ENCODE measurements around the gene MEPCE. TPM values are rescaled to one million over a fixed set of nuclear protein-coding genes. Genes with fewer than 3 reads are reported as not detected.

MEPCE gene
- total and polyA plus RNA-seq, 2 experiments from 2014 or later = 10.0 to 32.6 TPM

DNA sequence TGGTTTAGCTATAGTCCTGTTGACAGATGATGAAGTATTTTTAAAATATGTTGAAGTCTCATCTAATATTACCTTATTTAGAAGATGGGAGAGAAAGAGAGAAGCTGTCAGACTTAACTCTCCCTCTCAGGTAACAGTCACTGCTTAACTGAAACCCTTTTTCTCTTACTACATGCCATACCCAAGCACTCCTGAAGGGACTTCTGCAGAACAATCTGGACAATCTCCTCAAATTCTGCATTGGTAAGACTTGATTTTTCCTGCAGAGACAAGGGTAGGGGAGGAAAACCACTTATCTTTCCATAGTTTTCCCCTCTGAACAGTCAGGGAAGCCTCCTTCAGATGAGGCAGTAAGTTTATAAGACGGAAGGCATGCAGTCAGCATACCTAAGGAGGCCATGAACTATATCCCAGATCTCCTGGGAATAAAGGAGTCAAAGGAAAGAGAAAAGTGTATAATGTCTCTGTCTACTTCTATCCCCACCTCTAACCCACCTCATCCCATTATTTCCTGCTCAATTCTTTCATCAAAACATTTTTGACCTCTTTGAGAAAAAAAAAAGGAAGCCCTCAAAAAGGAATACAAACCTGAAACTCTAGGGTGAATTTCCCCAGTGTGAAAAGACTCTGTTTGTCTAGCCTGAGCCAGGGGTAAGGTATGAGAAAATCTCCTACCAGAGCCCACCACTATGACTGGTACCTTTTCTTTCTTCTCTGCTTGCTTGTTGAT, 10.5 kb upstream of the MEPCE start (continued):
- TF ChIP-seq, protein P1, sequence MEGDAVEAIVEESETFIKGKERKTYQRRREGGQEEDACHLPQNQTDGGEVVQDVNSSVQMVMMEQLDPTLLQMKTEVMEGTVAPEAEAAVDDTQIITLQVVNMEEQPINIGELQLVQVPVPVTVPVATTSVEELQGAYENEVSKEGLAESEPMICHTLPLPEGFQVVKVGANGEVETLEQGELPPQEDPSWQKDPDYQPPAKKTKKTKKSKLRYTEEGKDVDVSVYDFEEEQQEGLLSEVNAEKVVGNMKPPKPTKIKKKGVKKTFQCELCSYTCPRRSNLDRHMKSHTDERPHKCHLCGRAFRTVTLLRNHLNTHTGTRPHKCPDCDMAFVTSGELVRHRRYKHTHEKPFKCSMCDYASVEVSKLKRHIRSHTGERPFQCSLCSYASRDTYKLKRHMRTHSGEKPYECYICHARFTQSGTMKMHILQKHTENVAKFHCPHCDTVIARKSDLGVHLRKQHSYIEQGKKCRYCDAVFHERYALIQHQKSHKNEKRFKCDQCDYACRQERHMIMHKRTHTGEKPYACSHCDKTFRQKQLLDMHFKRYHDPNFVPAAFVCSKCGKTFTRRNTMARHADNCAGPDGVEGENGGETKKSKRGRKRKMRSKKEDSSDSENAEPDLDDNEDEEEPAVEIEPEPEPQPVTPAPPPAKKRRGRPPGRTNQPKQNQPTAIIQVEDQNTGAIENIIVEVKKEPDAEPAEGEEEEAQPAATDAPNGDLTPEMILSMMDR (conservative IDR thresholded peaks at IDR 0.05; ENCODE audit: low read depth in 2 of 2) = 0 out of 4 replicates have a peak, but pooled peaks of 1 of the 2 experiments have one; percentile 11
- TF ChIP-seq STAT1 (IDR thresholded peaks at IDR 0.05; ENCODE audit: unreplicated experiment) = no peak

DNA sequence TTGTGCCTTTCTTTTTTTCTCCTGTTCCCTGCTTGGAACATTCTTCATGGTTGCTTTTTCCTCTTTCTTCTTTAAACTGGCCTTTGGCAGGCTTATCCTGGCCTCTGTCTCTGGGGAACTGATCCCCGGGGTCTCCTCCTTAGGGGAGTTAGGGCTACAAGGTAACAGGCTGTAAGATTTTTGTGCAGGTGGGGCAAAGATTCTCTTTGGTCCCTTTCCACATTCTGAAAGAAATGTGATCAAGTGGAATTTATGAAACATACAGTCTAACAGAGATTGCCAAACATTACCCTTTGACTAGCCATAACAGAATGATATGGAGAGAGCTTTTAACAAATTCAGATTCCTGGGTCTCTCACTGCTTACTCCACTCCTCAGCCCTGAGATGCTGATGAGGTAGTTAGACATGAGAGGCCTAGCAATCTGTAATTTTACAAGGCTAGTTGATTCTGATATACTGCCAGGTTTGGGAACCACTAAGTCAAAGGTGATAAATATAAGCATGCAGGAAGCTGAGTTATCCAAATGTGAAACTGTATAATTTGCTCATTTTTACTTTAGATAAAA, 9.9 kb upstream of the MEPCE start:
- Mint-ChIP-seq H3K36me3 (ENCODE audit: low read depth) (no peaks in the 10 kb centered on the region), H3K27ac (no peak overlapping the region), H3K4me1 (no peaks in the 10 kb centered on the region), H3K27me3 (ENCODE audit: insufficient read depth, low read depth, poor library complexity) (peaks cover 3% of the 10 kb centered on the region), H3K4me3 (no peak overlapping the region), H3K9me3 (no peaks in the 10 kb centered on the region)
- no peaks in the 10 kb centered on the region for H3K79me2 ChIP-seq (replicated peaks; ENCODE audit: insufficient read depth)
- no peaks in the 10 kb centered on the region for H3K36me3 ChIP-seq (ENCODE audit: insufficient read depth)
- H4K20me1 ChIP-seq (replicated peaks; ENCODE audit: insufficient read depth) = no peaks in the 10 kb centered on the region; the same call in 1 of the 2 replicates
- H3K4me2 ChIP-seq = no peak overlapping the region
- no peaks in the 10 kb centered on the region for H3K27me3 ChIP-seq (ENCODE audit: insufficient read depth)
- DNase-seq (ENCODE audit: low spot score) (no peak), ATAC-seq (no peak)
- no peak overlapping the region for H3K27ac ChIP-seq (ENCODE audit: low read depth)
- H3K9me2 ChIP-seq (ENCODE audit: insufficient read depth) = no peaks in the 10 kb centered on the region
- no peak overlapping the region for H3K4me3 ChIP-seq
- no peak overlapping the region for H2AFZ ChIP-seq
- H3F3A ChIP-seq (replicated peaks; ENCODE audit: low read depth) = no peaks in the 10 kb centered on the region
- H3K4me1 ChIP-seq (ENCODE audit: insufficient read depth) = no peaks in the 10 kb centered on the region
- TF ChIP-seq ZNF331 (CRISPR knock-in tag; IDR thresholded peaks at IDR 0.05; ENCODE audit: low read depth) (no peak), POLR2AphosphoS5 (IDR thresholded peaks at IDR 0.05; ENCODE audit: low read depth) (no peak), CREB1 (CRISPR knock-in tag; IDR thresholded peaks at IDR 0.05; ENCODE audit: low read depth) (no peak), EZH2 (IDR thresholded peaks at IDR 0.05; ENCODE audit: low read depth, unreplicated experiment) (no peak), EZH2phosphoT487 (IDR thresholded peaks at IDR 0.05; ENCODE audit: unreplicated experiment) (no peak), JUNB (IDR thresholded peaks at IDR 0.05; ENCODE audit: unreplicated experiment) (no peak)
- TF ChIP-seq, protein P2, sequence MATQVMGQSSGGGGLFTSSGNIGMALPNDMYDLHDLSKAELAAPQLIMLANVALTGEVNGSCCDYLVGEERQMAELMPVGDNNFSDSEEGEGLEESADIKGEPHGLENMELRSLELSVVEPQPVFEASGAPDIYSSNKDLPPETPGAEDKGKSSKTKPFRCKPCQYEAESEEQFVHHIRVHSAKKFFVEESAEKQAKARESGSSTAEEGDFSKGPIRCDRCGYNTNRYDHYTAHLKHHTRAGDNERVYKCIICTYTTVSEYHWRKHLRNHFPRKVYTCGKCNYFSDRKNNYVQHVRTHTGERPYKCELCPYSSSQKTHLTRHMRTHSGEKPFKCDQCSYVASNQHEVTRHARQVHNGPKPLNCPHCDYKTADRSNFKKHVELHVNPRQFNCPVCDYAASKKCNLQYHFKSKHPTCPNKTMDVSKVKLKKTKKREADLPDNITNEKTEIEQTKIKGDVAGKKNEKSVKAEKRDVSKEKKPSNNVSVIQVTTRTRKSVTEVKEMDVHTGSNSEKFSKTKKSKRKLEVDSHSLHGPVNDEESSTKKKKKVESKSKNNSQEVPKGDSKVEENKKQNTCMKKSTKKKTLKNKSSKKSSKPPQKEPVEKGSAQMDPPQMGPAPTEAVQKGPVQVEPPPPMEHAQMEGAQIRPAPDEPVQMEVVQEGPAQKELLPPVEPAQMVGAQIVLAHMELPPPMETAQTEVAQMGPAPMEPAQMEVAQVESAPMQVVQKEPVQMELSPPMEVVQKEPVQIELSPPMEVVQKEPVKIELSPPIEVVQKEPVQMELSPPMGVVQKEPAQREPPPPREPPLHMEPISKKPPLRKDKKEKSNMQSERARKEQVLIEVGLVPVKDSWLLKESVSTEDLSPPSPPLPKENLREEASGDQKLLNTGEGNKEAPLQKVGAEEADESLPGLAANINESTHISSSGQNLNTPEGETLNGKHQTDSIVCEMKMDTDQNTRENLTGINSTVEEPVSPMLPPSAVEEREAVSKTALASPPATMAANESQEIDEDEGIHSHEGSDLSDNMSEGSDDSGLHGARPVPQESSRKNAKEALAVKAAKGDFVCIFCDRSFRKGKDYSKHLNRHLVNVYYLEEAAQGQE (IDR thresholded peaks at IDR 0.05; ENCODE audit: unreplicated experiment) = no peak
- TF ChIP-seq, protein P1 (conservative IDR thresholded peaks at IDR 0.05; ENCODE audit: low read depth in 2 of 2) = no peak

Data from GM23338 (cell line).